A549 (cell line): ENCODE measurements around the gene HHATL.

Experiments used
- EP300 ChIP-seq, 2 experiments: fragments of >200 bp; sonication (Bioruptor Twin); formaldehyde crosslinking; IDR thresholded peaks; 2 replicates in 1 of 2; 3 replicates in 1 of 2; pipeline ENCODE4 v1.6.1; 2016 to 2017
- TF ChIP-seq, protein P1 (sequence below): fragments of 450-650 bp; IDR thresholded peaks from 2 replicates; pipeline ENCODE4 v1.6.1; 2014; ENCODE audit warnings: antibody characterized with exemption

DNA sequence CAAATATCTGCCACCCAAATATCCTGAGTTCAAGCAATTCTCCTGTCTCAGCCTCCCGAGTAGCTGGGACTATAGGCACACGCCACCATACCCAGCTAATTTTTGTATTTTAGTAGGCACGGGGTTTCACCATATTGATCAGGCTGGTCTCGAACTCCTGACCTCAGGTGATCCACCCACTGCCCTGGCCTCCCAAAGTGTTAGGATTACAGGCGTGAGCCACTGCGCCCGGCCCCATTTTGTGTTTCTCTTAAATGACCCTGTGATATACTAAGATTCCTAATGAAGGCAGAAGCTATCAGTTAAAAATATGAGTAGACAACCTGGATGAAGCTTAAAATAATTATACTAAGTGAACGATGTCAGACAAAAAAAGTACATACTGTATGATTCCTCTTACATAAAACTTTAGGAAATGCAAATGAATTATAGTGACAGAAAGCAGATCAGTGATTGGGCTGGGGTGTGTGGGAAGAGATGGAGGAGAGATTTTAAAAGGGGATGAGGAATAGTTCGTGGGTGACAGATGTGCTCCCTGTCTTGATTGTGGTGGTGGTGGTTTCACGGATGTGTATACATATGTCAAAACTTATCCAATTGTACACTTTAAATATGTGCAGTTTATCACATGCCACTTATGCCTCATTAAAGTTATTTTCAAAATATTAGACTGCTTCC is 21.1 kb downstream of the HHATL start:
- TF ChIP-seq EP300 (IDR thresholded peaks at IDR 0.05), result no peak
- TF ChIP-seq, protein P1, sequence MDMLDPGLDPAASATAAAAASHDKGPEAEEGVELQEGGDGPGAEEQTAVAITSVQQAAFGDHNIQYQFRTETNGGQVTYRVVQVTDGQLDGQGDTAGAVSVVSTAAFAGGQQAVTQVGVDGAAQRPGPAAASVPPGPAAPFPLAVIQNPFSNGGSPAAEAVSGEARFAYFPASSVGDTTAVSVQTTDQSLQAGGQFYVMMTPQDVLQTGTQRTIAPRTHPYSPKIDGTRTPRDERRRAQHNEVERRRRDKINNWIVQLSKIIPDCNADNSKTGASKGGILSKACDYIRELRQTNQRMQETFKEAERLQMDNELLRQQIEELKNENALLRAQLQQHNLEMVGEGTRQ, result no peak
